Measurements from ENCODE around the gene COL3A1.

Gene COL3A1

DNA sequence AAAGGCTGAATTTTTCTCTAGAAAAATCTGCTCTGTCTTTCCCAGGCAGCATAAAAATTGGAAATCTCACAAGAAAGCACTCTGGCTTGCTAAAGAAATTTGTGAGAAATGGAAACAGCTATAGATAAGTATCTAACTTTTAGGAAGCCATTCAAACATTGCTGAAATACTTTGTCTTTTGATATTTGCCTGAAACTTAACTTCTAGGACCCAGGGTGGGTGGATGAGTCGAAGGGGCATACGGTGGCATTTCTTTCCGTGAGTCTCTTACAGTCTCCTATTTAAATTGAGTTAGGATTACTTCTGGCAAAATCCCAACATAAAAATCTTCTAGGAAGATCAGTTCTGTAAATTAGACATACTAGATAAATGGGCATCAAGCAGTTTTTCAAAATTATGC, 532 bp upstream of the COL3A1 start:
- H3K9me3 ChIP-seq (ENCODE audit: control insufficient read depth, insufficient read depth, low read length) = no peaks in the 10 kb centered on the region
- no peaks in the 10 kb centered on the region for H3K36me3 ChIP-seq (ENCODE audit: control insufficient read depth, insufficient read depth, low read length)
- H3K27ac ChIP-seq (ENCODE audit: low read length) = no peak overlapping the region
- no peak overlapping the region for H3K4me3 ChIP-seq (ENCODE audit: low read length)
- DNase-seq (ENCODE audit: low read depth, low spot score) = no peak
- no CpG with 5 or more reads among the region's 3 CpGs for WGBS (ENCODE audit: insufficient coverage, insufficient read length)
- no peaks in the 10 kb centered on the region for H3K4me1 ChIP-seq (ENCODE audit: control insufficient read depth, insufficient read depth, low read length)
- H3K27me3 ChIP-seq (ENCODE audit: control insufficient read depth, insufficient read depth, low read length) = no peaks in the 10 kb centered on the region

DNA sequence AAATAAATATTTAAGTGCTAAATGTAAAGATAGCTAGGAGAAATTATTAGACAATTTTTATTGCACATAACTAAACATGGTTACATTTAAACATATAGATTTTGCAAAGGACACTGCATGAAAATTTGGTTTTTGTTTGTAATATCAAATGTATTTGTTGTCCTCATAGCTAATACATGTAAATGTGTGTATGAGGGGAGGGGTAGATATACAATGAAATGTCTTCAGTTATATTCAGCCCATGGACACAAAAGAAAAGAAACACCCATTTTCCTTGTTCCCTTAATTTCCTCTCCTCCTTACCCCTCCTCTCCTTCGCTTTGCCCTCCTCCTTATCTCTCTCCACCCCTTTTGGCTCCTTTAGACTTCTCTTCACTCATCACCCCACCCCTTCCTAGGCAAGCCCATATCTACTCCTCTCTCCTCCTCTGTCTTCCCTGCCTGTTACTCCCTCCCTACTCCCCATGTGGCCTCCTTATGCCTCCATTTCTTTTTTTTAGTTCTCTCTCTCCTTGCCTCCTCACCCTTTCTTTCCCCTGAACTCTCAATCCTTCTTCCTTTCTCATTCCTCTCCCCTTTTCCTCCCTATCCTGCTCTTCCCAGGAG, 1.4 kb downstream of the COL3A1 start:
- no CpG with 5 or more reads among the region's 1 CpG for WGBS (ENCODE audit: insufficient coverage, insufficient read length)
- no peaks in the 10 kb centered on the region for H3K36me3 ChIP-seq (ENCODE audit: control insufficient read depth, insufficient read depth, low read length)
- H3K27me3 ChIP-seq (ENCODE audit: control insufficient read depth, insufficient read depth, low read length) = no peaks in the 10 kb centered on the region
- H3K4me1 ChIP-seq (ENCODE audit: control insufficient read depth, insufficient read depth, low read length) = no peaks in the 10 kb centered on the region
- no peaks in the 10 kb centered on the region for H3K9me3 ChIP-seq (ENCODE audit: control insufficient read depth, insufficient read depth, low read length)
- no peak for DNase-seq (ENCODE audit: low read depth, low spot score)
- no peak overlapping the region for H3K4me3 ChIP-seq (ENCODE audit: low read length)
- no peak overlapping the region for H3K27ac ChIP-seq (ENCODE audit: low read length)

DNA sequence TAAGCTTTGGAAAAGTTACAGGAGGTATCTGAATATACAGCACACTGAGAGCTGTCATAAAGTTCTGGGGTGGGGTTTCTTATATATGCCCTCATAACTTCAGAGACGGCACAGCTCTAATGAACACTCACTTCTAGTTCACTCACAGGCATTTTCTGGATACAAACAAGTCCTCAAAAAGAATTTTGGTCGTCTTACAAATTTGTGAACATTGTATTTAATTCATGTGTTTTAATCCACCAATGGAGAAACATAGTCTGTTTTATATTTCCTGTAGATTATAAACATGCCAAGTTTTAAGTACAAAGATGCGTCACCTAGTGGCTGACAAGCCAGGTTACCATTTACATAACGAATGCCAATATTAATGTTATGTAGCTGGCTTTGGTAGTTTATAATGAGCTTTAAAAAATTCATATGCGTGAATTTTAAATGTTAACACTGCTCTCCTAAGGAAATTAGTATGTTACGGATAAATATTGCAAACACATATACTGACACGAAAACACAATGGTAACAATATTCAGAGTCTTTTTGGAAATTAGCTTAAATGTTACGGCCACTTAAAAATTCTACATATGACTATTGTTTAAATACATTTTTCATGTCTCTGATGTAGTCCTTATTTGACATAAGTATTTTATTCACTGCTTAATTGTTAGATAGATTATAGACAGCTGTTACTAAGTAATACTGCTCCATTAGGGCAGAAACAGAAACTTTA, 2.5 kb downstream of the COL3A1 start:
- no peak overlapping the region for H3K27ac ChIP-seq (ENCODE audit: low read length)
- no CpG with 5 or more reads among the region's 8 CpGs for WGBS (ENCODE audit: insufficient coverage, insufficient read length)
- no peak for DNase-seq (ENCODE audit: low read depth, low spot score)

DNA sequence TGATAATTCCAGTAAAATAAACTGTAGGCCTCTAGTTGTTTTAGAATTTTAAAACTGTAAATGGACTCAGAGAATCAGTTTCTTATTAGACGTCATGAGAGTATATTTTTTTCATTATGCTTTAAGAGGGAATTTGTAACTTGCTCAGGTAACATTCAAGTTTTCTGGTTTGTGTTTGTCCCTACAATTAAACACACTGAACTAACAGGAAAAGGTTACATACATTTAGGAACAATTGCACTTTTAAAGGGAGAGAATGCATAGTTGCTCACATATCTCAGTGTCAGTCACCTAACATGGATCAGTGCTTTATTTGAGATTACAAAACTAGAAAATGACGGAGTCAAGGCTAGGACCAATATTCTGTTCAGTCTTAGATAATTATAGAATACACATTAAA, 3.1 kb downstream of the COL3A1 start:
- Histone ChIP-seq H3K27me3 (ENCODE audit: control insufficient read depth, insufficient read depth, low read length) (no peaks in the 10 kb centered on the region), H3K27ac (ENCODE audit: low read length) (no peak overlapping the region), H3K9me3 (ENCODE audit: control insufficient read depth, insufficient read depth, low read length) (no peaks in the 10 kb centered on the region), H3K36me3 (ENCODE audit: control insufficient read depth, insufficient read depth, low read length) (no peaks in the 10 kb centered on the region), H3K4me3 (ENCODE audit: low read length) (no peak overlapping the region), H3K4me1 (ENCODE audit: control insufficient read depth, insufficient read depth, low read length) (no peaks in the 10 kb centered on the region)
- DNase-seq (ENCODE audit: low read depth, low spot score) = no peak
- no CpG with 5 or more reads among the region's 2 CpGs for WGBS (ENCODE audit: insufficient coverage, insufficient read length)

More for the DNA sequence above, 2.5 kb downstream of the COL3A1 start:
- Histone ChIP-seq H3K4me1 (ENCODE audit: control insufficient read depth, insufficient read depth, low read length) (no peaks in the 10 kb centered on the region), H3K36me3 (ENCODE audit: control insufficient read depth, insufficient read depth, low read length) (no peaks in the 10 kb centered on the region), H3K9me3 (ENCODE audit: control insufficient read depth, insufficient read depth, low read length) (no peaks in the 10 kb centered on the region), H3K27me3 (ENCODE audit: control insufficient read depth, insufficient read depth, low read length) (no peaks in the 10 kb centered on the region), H3K4me3 (ENCODE audit: low read length) (no peak overlapping the region)

DNA sequence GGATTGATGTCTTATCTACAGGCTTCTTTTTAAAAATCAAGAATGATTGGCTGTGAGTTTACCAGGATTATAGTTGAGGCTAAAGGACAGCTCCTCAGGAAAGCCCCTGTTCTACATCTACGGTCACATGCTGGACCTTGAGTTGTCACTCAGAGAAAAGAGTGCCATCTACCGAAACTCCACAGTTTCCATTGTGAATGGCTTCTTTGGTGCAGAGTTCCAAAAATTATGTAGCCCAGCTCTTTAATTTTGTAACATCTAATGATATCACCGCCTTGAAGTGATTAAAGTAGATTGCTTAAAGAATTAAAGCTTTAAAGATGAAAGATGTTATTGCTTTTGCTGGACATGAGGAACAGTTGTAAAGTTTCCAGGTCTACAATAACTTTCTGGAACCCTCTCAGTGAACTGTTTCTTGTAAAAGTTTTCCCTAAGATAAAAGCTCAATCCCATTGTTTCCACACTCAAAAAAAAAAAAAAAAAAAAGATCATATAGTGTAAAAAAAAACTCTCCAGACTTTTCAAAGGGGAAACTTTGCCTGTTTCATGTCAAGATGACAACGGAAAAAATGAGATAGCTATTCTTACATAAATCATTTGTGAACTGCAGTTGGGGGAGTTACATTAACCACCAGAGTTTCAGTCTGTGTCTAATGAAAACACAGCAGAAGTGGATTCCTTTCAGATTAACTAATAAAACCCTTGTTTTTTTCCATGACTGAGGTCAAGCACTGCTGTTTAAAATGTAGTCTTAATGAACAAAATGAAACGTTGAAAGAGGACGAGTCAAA, 4.3 kb downstream of the COL3A1 start:
- Histone ChIP-seq H3K4me3 (ENCODE audit: low read length) (no peak overlapping the region), H3K36me3 (ENCODE audit: control insufficient read depth, insufficient read depth, low read length) (no peaks in the 10 kb centered on the region), H3K4me1 (ENCODE audit: control insufficient read depth, insufficient read depth, low read length) (no peaks in the 10 kb centered on the region), H3K9me3 (ENCODE audit: control insufficient read depth, insufficient read depth, low read length) (no peaks in the 10 kb centered on the region), H3K27me3 (ENCODE audit: control insufficient read depth, insufficient read depth, low read length) (no peaks in the 10 kb centered on the region), H3K27ac (ENCODE audit: low read length) (no peak overlapping the region)
- no CpG with 5 or more reads among the region's 6 CpGs for WGBS (ENCODE audit: insufficient coverage, insufficient read length)
- DNase-seq (ENCODE audit: low read depth, low spot score) = no peak

DNA sequence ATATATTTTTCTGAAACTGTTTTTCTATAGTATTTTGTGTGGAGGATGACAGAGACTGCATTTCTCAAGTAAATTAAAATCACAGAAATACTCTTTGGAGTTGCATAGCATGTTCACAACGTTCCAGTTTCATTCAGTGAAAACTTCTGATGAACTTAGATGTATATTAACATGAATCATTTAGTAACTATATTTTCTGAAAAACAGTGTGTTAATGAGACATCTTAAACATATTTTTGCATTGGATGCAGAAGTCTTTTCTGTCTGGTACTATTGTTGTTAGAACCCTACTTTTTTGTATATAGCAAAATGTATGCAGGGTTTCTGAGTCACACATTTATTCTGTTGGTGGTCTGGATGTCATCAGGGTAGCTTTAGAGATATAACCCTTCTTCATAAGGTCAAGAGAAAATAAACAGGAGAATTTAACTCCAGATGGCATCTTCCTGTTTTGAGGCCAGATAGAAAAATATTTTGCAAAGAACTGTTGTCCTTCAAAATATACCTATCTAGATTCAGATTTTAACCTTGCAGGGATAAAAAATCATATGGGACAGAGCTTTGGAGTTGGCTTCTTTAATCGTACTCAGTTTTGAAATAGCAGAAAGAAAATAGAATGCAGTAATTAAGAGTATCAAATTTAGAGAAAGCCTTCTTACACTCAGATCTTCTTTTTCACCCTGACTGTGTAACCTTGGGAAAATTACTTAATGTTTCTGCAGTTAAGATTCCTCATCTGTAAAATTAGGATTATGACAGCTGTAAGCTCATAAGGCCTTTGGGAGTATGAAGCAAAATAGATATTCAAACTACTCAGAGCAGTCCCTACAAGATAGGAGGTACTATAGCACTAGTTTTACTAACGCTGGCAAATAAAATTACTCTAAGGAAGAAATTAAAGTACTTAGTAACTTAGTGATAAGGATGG, 5.3 kb downstream of the COL3A1 start:
- Histone ChIP-seq H3K9me3 (ENCODE audit: control insufficient read depth, insufficient read depth, low read length) (no peaks in the 10 kb centered on the region), H3K27me3 (ENCODE audit: control insufficient read depth, insufficient read depth, low read length) (no peaks in the 10 kb centered on the region), H3K36me3 (ENCODE audit: control insufficient read depth, insufficient read depth, low read length) (no peaks in the 10 kb centered on the region), H3K4me1 (ENCODE audit: control insufficient read depth, insufficient read depth, low read length) (no peaks in the 10 kb centered on the region), H3K27ac (ENCODE audit: low read length) (no peak overlapping the region), H3K4me3 (ENCODE audit: low read length) (no peak overlapping the region)
- no peak for DNase-seq (ENCODE audit: low read depth, low spot score)
- no CpG with 5 or more reads among the region's 3 CpGs for WGBS (ENCODE audit: insufficient coverage, insufficient read length)

DNA sequence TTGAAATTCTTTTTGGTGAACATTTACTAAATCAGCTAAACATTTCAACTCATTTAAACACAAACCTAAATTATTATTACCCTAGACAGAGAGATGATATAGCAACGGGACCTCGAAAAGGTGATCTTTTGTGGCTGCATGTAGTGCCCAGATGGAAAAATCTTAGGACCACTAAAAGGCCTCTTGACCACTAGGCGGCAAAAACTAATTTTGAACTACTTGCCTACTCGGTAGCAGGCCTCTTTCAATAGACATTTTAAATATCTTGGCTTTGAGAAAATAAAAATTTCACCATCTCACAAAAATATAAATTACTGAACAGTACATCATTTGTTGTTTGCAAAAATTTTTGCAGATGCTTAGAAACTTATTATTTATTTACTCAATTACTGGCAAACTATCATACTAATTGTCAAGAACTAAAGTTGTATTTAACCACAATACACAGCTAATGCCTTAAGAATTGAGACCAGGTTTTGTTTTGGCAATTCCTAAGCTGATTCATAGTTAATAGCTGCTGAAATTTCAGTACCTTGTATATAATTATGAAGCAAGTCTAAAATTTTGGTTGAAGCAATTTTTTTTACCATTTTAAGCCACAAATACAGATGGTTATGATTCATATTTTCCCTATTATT, 9.4 kb downstream of the COL3A1 start:
- DNase-seq (ENCODE audit: low read depth, low spot score) = no peak
- H3K36me3 ChIP-seq (ENCODE audit: control insufficient read depth, insufficient read depth, low read length) = no peaks in the 10 kb centered on the region
- H3K9me3 ChIP-seq (ENCODE audit: control insufficient read depth, insufficient read depth, low read length) = no peaks in the 10 kb centered on the region
- WGBS (ENCODE audit: insufficient coverage, insufficient read length) = no CpG with 5 or more reads among the region's 4 CpGs
- H3K27ac ChIP-seq (ENCODE audit: low read length) = no peak overlapping the region
- no peaks in the 10 kb centered on the region for H3K27me3 ChIP-seq (ENCODE audit: control insufficient read depth, insufficient read depth, low read length)
- H3K4me1 ChIP-seq (ENCODE audit: control insufficient read depth, insufficient read depth, low read length) = no peaks in the 10 kb centered on the region
- no peak overlapping the region for H3K4me3 ChIP-seq (ENCODE audit: low read length)

DNA sequence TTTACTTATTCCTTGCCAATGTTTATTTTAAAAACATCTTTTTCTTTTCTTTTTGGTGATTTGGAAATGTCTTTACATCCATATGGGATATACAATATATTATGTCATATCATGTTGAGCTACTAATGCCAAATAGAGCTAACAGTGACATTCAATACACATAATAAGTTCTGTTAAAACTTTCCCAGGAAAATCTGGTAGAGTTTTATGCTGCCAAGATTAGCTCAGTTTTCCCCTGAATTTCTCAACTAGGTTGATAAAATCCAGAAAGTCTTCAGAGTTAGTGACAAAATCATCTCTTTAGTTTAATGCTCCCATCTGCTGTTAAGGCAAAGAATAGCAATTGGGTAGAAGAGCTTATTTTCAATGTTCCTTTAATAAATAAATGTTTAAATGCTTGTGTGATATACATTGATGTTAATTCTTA, 9.9 kb downstream of the COL3A1 start:
- DNase-seq (ENCODE audit: low read depth, low spot score) = no peak
- H3K36me3 ChIP-seq (ENCODE audit: control insufficient read depth, insufficient read depth, low read length) = no peaks in the 10 kb centered on the region
- no peak overlapping the region for H3K4me3 ChIP-seq (ENCODE audit: low read length)
- no peaks in the 10 kb centered on the region for H3K9me3 ChIP-seq (ENCODE audit: control insufficient read depth, insufficient read depth, low read length)
- no peaks in the 10 kb centered on the region for H3K27me3 ChIP-seq (ENCODE audit: control insufficient read depth, insufficient read depth, low read length)
- no peaks in the 10 kb centered on the region for H3K4me1 ChIP-seq (ENCODE audit: control insufficient read depth, insufficient read depth, low read length)
- no peak overlapping the region for H3K27ac ChIP-seq (ENCODE audit: low read length)

DNA sequence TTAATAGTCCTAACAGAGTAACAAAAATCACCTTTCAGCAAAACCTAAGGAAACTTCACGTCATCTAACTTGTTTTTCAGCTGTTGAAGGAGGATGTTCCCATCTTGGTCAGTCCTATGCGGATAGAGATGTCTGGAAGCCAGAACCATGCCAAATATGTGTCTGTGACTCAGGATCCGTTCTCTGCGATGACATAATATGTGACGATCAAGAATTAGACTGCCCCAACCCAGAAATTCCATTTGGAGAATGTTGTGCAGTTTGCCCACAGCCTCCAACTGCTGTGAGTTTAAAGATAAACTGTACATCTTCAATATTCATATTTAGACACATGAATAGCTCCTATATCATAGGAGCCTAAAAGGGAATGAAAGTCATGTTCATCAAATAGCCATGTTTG, 10.5 kb downstream of the COL3A1 start:
- H3K27ac ChIP-seq (ENCODE audit: low read length) = no peak overlapping the region
- DNase-seq (ENCODE audit: low read depth, low spot score) = no peak
- H3K4me3 ChIP-seq (ENCODE audit: low read length) = no peak overlapping the region
- no CpG with 5 or more reads among the region's 5 CpGs for WGBS (ENCODE audit: insufficient coverage, insufficient read length)
- no peaks in the 10 kb centered on the region for H3K36me3 ChIP-seq (ENCODE audit: control insufficient read depth, insufficient read depth, low read length)
- H3K9me3 ChIP-seq (ENCODE audit: control insufficient read depth, insufficient read depth, low read length) = no peaks in the 10 kb centered on the region
- no peaks in the 10 kb centered on the region for H3K4me1 ChIP-seq (ENCODE audit: control insufficient read depth, insufficient read depth, low read length)
- no peaks in the 10 kb centered on the region for H3K27me3 ChIP-seq (ENCODE audit: control insufficient read depth, insufficient read depth, low read length)

DNA sequence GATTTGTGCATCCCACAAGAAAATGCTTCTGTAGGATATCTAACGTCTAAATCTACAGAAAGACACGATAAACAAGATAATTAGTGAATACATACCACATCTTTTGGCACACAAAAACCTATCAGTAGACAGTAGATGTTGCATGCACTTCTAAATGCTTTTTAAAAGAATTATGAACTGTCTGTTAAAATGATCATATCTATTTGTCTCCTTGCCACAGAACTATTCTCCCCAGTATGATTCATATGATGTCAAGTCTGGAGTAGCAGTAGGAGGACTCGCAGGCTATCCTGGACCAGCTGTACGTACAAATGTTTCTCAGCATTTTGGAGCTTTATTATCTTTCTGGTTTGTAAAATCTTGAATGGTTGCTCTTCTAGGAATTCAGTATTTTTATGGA, 12.7 kb downstream of the COL3A1 start:
- no peak for DNase-seq (ENCODE audit: low read depth, low spot score)
- Histone ChIP-seq H3K9me3 (ENCODE audit: control insufficient read depth, insufficient read depth, low read length) (no peaks in the 10 kb centered on the region), H3K36me3 (ENCODE audit: control insufficient read depth, insufficient read depth, low read length) (no peaks in the 10 kb centered on the region), H3K4me1 (ENCODE audit: control insufficient read depth, insufficient read depth, low read length) (no peaks in the 10 kb centered on the region), H3K27me3 (ENCODE audit: control insufficient read depth, insufficient read depth, low read length) (no peaks in the 10 kb centered on the region), H3K4me3 (ENCODE audit: low read length) (no peak overlapping the region), H3K27ac (ENCODE audit: low read length) (no peak overlapping the region)
- no CpG with 5 or more reads among the region's 4 CpGs for WGBS (ENCODE audit: insufficient coverage, insufficient read length)

Measured in iPS DF 6.9 (cell line).